Breast epithelium (tissue), 3 donors: Measurements from ENCODE around the gene PSD4.

Source experiments
- POLR2AphosphoS5 ChIP-seq, 3 donors: sonication (generic); formaldehyde crosslinking; IDR thresholded peaks; one replicate each; pipeline ENCODE4 v1.6.1; 2017; ENCODE audit warnings: antibody characterized with exemption in 3 of 3
- TF ChIP-seq, protein P1 (sequence below), 3 donors: fragments of 450-650 bp; IDR thresholded peaks; one replicate each; pipeline ENCODE4 v1.5.1; 2016 to 2017; ENCODE audit warnings: antibody characterized with exemption in 3 of 3, mild to moderate bottlenecking in 3 of 3, moderate library complexity in 3 of 3

DNA sequence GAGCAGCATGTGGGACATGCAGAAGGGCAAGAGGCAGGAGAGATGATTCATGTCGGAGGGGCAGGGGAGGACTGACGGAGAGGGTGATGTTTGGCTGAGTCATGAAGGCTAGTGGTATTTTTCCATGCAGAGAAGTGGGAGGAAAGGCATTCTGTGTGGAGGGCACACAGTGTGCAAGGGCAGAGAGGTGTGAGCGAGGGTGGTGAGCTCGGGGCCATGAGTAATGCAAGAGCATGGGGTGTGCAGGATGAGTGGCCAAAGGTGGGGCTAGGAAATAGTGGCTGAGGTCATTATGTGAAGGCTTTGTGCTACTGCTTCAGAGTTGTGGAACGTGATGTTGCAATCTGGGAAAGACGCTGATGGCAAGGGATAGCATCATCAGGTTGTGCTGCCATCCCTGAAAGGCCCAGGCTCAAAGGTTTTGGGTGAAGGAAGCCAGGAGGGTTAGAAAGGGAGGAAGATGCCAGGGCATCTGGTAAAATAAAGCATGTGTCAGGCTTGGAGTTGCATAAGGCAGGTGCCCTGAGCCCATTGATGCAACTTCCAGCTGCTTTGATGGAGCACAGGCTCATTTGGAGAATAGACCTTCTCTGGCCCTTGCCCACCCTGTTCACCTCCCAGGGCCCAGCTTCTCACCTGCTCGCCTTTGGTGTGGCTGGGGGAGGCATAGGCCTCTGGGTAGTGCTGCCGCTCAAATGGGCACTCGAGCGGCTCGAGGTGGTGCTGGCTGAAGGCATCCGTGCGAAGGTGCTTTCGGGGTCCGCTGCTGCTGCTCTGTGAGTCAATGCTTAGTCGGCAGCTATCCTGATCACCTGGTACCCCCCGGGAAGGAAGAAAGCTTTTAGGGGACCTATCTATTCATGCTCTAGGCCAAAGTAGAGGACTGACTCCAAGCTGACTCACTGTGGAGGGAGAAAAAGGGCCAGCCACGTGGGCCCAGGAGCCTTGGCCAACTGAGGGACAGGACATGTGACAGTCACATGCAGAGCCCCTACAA is 67.4 kb downstream of the PSD4 start:
- TF ChIP-seq, protein P1, sequence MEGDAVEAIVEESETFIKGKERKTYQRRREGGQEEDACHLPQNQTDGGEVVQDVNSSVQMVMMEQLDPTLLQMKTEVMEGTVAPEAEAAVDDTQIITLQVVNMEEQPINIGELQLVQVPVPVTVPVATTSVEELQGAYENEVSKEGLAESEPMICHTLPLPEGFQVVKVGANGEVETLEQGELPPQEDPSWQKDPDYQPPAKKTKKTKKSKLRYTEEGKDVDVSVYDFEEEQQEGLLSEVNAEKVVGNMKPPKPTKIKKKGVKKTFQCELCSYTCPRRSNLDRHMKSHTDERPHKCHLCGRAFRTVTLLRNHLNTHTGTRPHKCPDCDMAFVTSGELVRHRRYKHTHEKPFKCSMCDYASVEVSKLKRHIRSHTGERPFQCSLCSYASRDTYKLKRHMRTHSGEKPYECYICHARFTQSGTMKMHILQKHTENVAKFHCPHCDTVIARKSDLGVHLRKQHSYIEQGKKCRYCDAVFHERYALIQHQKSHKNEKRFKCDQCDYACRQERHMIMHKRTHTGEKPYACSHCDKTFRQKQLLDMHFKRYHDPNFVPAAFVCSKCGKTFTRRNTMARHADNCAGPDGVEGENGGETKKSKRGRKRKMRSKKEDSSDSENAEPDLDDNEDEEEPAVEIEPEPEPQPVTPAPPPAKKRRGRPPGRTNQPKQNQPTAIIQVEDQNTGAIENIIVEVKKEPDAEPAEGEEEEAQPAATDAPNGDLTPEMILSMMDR (IDR thresholded peaks at IDR 0.05) = no peak
- TF ChIP-seq POLR2AphosphoS5 (IDR thresholded peaks at IDR 0.05) = peak in 2 of 3 donors; percentile 43 to 89
